HG02884 (cell line): ENCODE data around the gene PLPP7.
"Not testable (repeated sequence)": the region's sequence is repeated elsewhere in the genome, so short reads cannot be mapped to it uniquely, and the experiment has no call there.

ENCODE experiments used
- ATAC-seq: cut with Tn5 transposase; IDR thresholded peaks from one replicate; pipeline ENCODE4 v1.9.1; 2021; ENCODE audit warnings: mild to moderate bottlenecking, moderate library complexity; ENCODE audit not compliant: unreplicated experiment

PLPP7 gene

GRCh38 chr9:131289301-131290035 is at the start of gene PLPP7:
TSS of gene PLPP7 (plus strand) at chr9:131289723. CDS start at chr9:131289998, 275 bp downstream.
- ATAC-seq: no peak

- ATAC-seq: no peak
Observed at GRCh38 chr9:131240047-131240921, 49.2 kb upstream of the PLPP7 start.

GRCh38 chr9:131244331-131244730 is 45.2 kb upstream of the PLPP7 start:
- ATAC-seq: not testable (repeated sequence)

- ATAC-seq: no peak
Observed at GRCh38 chr9:131246618-131247017, 42.9 kb upstream of the PLPP7 start.

GRCh38 chr9:131252120-131252519 is 37.4 kb upstream of the PLPP7 start:
- no peak for ATAC-seq

- no peak for ATAC-seq
Observed at GRCh38 chr9:131253891-131254491, 35.5 kb upstream of the PLPP7 start.

GRCh38 chr9:131254626-131255025 is 34.9 kb upstream of the PLPP7 start:
- no peak for ATAC-seq

- ATAC-seq: no peak
Observed at GRCh38 chr9:131255676-131256197, 33.8 kb upstream of the PLPP7 start.

- ATAC-seq: no peak
Observed at GRCh38 chr9:131257266-131258025, 32.1 kb upstream of the PLPP7 start.

- no peak for ATAC-seq
Observed at GRCh38 chr9:131258186-131258585, 31.3 kb upstream of the PLPP7 start.

GRCh38 chr9:131258698-131259431 is 30.7 kb upstream of the PLPP7 start:
- no peak for ATAC-seq

GRCh38 chr9:131259432-131259898 is 30.1 kb upstream of the PLPP7 start:
- ATAC-seq: no peak

GRCh38 chr9:131259916-131260597 is 29.5 kb upstream of the PLPP7 start:
- ATAC-seq: no peak

- no peak for ATAC-seq
Observed at GRCh38 chr9:131260751-131261452, 28.6 kb upstream of the PLPP7 start.

GRCh38 chr9:131262327-131263032 is 27.0 kb upstream of the PLPP7 start:
- peak; percentile 63 for ATAC-seq

- ATAC-seq: not testable (repeated sequence)
Observed at GRCh38 chr9:131263033-131263343, 26.5 kb upstream of the PLPP7 start.

- ATAC-seq: no peak
Observed at GRCh38 chr9:131263701-131264100, 25.8 kb upstream of the PLPP7 start.

GRCh38 chr9:131264231-131264630 is 25.3 kb upstream of the PLPP7 start:
- no peak for ATAC-seq
